Upper lobe of left lung (tissue), 4 donors: Measurements from ENCODE around the gene STARD3NL.

Source experiments
- POLR2A ChIP-seq, 4 donors: fragments of 450-650 bp; IDR thresholded peaks; one replicate each; pipeline ENCODE4 v1.5.1; 2016 to 2017; ENCODE audit warnings: antibody characterized with exemption in 4 of 4, mild to moderate bottlenecking in 2 of 4
- POLR2AphosphoS5 ChIP-seq, 2 donors: sonication (generic); formaldehyde crosslinking; IDR thresholded peaks; one replicate each; pipeline ENCODE4 v1.5.1; 2017; ENCODE audit warnings: antibody characterized with exemption in 2 of 2
- TF ChIP-seq, protein P1 (sequence below), 6 experiments: fragments of 450-650 bp in 4 of 6; fragments of 200-600 bp in 2 of 6; sonication (generic) in 2 of 6; IDR thresholded peaks; one replicate each; pipeline ENCODE4 v1.5.1; 2016 to 2019; ENCODE audit warnings: antibody characterized with exemption in 6 of 6

DNA sequence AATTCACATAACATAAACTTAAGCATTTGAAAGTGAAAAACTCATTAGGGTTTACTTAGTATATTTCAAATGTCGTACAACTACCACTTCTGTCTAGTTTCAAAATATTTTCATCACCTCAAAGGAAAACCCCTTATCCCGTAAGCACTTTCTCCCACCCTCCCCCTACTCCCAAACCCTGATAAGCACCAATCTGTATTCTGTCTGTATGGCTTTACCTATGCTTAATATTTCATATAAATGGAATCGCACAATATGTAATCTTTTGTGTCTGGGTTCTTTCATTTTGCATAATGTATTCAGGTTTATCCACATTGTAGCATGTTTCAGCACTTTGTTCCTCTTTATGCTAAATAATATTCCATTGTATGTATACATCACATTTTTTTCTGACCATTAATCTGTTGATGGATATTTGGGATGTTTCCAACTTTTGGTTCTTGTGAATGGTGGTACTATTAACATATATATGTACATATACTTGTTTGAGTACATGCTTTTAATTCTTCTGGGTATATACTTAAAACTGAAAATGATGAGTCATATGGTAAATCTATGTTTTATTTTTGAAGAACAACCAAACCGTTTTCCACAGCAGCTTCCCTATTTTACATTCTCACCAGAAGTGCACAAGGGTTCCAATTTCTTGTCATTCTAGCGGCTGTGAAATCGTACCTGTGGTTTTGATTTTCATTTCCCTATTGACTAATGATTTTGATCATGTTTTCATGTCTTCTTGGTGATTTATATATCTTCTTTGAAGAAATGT, 6.2 kb upstream of the STARD3NL start:
- TF ChIP-seq, protein P1, sequence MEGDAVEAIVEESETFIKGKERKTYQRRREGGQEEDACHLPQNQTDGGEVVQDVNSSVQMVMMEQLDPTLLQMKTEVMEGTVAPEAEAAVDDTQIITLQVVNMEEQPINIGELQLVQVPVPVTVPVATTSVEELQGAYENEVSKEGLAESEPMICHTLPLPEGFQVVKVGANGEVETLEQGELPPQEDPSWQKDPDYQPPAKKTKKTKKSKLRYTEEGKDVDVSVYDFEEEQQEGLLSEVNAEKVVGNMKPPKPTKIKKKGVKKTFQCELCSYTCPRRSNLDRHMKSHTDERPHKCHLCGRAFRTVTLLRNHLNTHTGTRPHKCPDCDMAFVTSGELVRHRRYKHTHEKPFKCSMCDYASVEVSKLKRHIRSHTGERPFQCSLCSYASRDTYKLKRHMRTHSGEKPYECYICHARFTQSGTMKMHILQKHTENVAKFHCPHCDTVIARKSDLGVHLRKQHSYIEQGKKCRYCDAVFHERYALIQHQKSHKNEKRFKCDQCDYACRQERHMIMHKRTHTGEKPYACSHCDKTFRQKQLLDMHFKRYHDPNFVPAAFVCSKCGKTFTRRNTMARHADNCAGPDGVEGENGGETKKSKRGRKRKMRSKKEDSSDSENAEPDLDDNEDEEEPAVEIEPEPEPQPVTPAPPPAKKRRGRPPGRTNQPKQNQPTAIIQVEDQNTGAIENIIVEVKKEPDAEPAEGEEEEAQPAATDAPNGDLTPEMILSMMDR (IDR thresholded peaks at IDR 0.05): no peak
- TF ChIP-seq POLR2A (IDR thresholded peaks at IDR 0.05) (no peak), POLR2AphosphoS5 (IDR thresholded peaks at IDR 0.05) (no peak)
